HUES48 (cell line): ENCODE results near the gene PTGER4.
"Not testable (repeated sequence)": the region's sequence is repeated elsewhere in the genome, so short reads cannot be mapped to it uniquely, and the experiment has no call there.

ENCODE experiments used
- H3K27ac ChIP-seq: one replicate; pipeline ENCODE4 v1.7.0; 2013; ENCODE audit warnings: low read depth, low read length, inconsistent platforms
- H3K27me3 ChIP-seq: 2 replicates; pipeline ENCODE4 v1.6.1; 2013; ENCODE audit warnings: mild to moderate bottlenecking, low read length; ENCODE audit not compliant: control insufficient read depth, insufficient read depth
- H3K36me3 ChIP-seq: 2 replicates; pipeline ENCODE4 v1.6.1; 2013; ENCODE audit warnings: low read length; ENCODE audit not compliant: control insufficient read depth, insufficient read depth
- H3K4me1 ChIP-seq: 2 replicates; pipeline ENCODE4 v1.6.1; 2013; ENCODE audit warnings: mild to moderate bottlenecking, low read length; ENCODE audit not compliant: control insufficient read depth, insufficient read depth
- H3K4me3 ChIP-seq: 2 replicates; pipeline ENCODE4 v1.5.1; 2013; ENCODE audit warnings: mild to moderate bottlenecking, low read depth, low read length
- H3K9ac ChIP-seq: 2 replicates; pipeline ENCODE4 v1.6.1; 2013; ENCODE audit warnings: mild to moderate bottlenecking, low read depth, low read length, moderate library complexity
- H3K9me3 ChIP-seq: 2 replicates; pipeline ENCODE4 v1.6.1; 2013; ENCODE audit warnings: low read length; ENCODE audit not compliant: control insufficient read depth, insufficient read depth

Gene PTGER4

DNA sequence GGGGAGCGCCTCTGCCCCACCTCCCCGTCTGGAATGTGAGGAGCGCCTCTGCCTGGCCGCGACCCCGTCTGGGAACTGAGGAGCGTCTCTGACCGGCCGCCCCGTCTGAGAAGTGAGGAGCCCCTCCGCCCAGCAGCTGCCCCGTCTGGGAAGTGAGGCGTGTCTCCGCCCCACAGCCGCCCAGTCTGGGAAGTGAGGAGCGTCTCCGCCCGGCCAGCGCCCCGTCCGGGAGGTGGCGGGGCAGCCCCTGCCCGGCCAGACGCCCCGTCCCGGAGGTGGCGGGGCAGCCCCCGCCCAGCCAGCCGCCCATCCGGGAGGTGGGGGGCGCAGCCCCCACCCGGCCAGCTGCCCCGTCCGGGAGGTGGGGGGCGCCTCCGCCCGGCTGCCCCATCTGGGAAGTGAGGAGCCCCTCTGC lies 42.8 kb downstream of the PTGER4 start:
- not testable (repeated sequence) for H3K9me3 ChIP-seq, H3K9ac ChIP-seq, H3K27ac ChIP-seq, H3K27me3 ChIP-seq, H3K4me3 ChIP-seq, H3K4me1 ChIP-seq, H3K36me3 ChIP-seq

DNA sequence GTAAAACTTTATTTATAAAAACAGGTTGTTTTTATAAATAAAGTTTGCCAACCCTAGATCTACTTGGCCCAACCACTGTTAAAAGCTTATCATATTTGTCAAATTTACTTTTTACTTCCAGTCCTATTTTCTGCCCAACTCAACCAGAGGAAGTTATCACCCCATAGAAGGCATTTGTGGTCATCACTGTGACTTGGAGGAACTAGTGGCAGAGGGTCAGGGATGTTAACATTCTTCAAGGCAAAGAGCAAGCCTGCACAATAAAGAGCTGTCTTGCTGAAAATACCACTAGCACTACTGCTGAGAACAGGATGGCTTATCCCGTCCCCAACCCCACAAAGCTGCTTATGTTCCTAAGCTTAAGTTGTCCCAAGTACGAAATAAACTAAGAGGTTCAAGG lies 53.7 kb downstream of the PTGER4 start:
- H3K9me3 ChIP-seq: no peaks in the 10 kb centered on the region
- no peak overlapping the region for H3K4me3 ChIP-seq
- H3K9ac ChIP-seq: no peak overlapping the region
- no peaks in the 10 kb centered on the region for H3K4me1 ChIP-seq
- H3K27me3 ChIP-seq: no peaks in the 10 kb centered on the region
- no peaks in the 10 kb centered on the region for H3K36me3 ChIP-seq
- no peak overlapping the region for H3K27ac ChIP-seq

DNA sequence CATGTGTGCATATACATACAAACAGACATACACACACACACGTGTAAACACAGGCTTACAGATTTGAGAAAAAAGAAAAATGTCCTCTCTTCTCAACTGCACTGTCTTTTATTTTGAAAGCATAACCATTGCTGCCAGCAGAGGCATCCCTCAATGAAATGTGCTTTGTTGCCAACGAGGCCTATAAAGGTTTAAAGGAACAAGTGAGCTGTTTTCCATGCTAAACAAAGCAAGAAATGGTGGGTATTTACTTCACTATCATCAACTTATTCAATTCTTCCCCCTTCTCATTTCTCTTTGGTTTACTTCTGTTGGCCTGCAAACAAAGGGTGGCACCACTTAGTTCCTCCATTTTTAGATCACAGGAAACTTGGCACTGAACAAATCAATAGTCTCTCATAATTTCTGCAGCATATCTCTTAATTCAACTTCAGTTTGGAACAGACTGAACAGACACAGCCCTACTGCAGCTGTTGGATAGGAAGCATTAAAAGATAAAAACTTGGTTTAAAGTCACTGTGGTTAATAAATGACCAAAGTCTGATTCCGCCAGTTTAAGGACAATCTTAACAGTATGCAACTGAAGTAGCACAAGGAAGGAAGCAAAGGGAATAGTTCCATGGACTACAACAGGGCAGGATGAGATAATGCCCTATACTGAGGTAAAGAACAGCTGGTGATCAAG lies 54.3 kb downstream of the PTGER4 start:
- no peak overlapping the region for H3K4me3 ChIP-seq
- H3K27me3 ChIP-seq: no peaks in the 10 kb centered on the region
- no peaks in the 10 kb centered on the region for H3K9me3 ChIP-seq
- H3K4me1 ChIP-seq: no peaks in the 10 kb centered on the region
- no peaks in the 10 kb centered on the region for H3K36me3 ChIP-seq
- no peak overlapping the region for H3K27ac ChIP-seq
- H3K9ac ChIP-seq: no peak overlapping the region

DNA sequence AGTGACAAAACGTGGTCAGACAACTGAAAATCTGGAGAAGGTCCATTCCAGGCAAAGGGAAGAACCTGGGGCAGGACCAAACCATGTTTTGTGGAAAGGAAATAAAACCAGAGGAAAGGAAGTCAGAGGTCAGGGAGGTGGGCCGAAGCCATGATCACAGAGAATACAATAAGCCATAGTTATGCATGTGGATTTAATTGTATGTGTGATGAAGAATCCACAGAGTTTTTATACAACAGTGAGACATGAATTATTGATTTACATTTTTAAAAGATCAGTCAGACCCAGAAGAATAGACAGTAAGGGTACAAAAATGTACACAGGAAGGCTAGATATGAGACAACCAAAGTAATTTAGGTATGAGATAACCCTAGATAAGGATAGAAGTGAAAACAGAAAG lies 55.3 kb downstream of the PTGER4 start:
- no peaks in the 10 kb centered on the region for H3K36me3 ChIP-seq
- no peak overlapping the region for H3K9ac ChIP-seq
- H3K9me3 ChIP-seq: no peaks in the 10 kb centered on the region
- H3K4me3 ChIP-seq: no peak overlapping the region
- no peaks in the 10 kb centered on the region for H3K27me3 ChIP-seq
- no peaks in the 10 kb centered on the region for H3K4me1 ChIP-seq
- no peak overlapping the region for H3K27ac ChIP-seq

DNA sequence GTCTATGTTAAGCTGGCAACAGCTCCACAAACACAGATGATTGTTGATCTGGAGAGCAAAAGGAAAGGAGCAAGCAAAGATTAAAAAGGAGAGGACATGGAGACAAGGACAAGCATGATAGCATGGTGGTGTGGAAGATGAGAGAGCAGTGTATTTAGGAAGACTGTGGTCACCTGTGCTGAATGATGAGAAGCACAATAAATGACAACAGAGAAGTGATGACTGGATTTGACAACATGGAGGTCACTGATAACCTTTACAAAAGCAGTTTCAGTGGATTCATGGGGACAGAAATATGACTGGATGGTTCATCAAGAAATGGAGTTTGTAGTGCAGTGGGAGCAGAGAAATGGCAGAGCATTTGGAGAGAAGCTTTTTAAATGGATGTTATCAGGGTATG lies 55.9 kb downstream of the PTGER4 start:
- no peak overlapping the region for H3K9ac ChIP-seq
- no peaks in the 10 kb centered on the region for H3K9me3 ChIP-seq
- no peak overlapping the region for H3K4me3 ChIP-seq
- H3K27me3 ChIP-seq: no peaks in the 10 kb centered on the region
- no peaks in the 10 kb centered on the region for H3K36me3 ChIP-seq
- H3K27ac ChIP-seq: no peak overlapping the region
- H3K4me1 ChIP-seq: no peaks in the 10 kb centered on the region

DNA sequence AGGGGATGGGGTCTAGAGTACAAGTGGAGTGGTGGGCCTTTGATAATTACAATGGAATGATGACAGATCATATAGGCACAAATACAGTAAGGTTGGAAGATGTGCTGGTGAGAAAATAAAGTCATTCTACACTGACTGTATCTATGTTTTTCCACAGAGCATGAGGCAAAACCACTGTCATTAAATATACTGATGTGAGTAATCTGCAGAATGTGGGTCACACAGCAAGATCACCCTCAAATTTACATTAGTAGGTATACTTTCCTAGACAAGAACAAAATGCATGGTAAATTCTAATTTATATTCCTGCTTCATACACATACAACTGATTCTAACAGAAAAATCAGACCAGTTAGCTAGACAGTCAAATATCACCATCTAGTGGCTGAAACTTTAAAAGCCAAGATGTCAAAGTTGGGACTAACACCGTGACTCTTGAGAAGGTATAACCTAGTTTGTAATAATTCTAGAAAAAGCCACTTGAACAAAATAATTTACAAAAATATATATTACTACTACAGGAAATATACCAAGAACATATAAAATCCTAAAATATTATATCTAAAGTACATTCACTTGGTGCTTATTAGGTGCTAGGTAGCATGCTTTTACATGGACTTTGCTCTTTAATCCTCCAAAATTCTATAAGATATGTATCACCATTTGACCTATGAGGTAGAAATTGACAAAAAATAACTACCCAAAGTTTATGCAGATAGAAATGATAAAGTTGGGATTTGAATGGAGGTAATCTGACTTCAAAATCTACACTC lies 56.6 kb downstream of the PTGER4 start:
- peaks cover 3% of the 10 kb centered on the region; the same call in 1 of the 2 replicates for H3K36me3 ChIP-seq
- H3K9me3 ChIP-seq: no peaks in the 10 kb centered on the region
- no peak overlapping the region for H3K4me3 ChIP-seq
- H3K4me1 ChIP-seq: no peaks in the 10 kb centered on the region
- H3K27ac ChIP-seq: no peak overlapping the region
- H3K9ac ChIP-seq: no peak overlapping the region
- no peaks in the 10 kb centered on the region for H3K27me3 ChIP-seq

DNA sequence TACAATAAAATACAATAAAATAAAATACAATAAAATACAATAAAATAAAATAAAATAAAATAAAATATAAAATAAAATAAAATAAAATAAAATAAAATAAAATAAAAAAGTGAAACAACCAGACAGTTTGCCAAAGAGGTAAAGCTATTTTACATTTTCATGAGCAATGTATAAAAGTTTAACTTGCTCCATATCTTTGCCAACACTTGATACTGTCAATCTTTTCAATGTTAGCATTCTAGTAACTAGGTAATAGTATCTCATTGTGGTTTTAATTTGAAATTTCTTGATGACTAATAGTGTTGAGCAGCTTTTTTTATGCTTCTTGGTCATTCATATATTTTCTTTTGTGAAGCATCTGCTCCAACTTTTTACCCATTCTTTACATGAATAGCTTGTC lies 58.8 kb downstream of the PTGER4 start:
- H3K9ac ChIP-seq: no peak overlapping the region
- H3K4me1 ChIP-seq: no peaks in the 10 kb centered on the region
- peaks cover 5% of the 10 kb centered on the region; the same call in 1 of the 2 replicates for H3K36me3 ChIP-seq
- no peaks in the 10 kb centered on the region for H3K9me3 ChIP-seq
- no peaks in the 10 kb centered on the region for H3K27me3 ChIP-seq
- no peak overlapping the region for H3K27ac ChIP-seq
- H3K4me3 ChIP-seq: no peak overlapping the region
